Astrocyte (in vitro differentiated cells and primary cell): Measurements from ENCODE around the gene SF3A2. TPM values are rescaled to one million over a fixed set of nuclear protein-coding genes. Genes with fewer than 3 reads are reported as not detected.

Experiments used
- DNase-seq: peaks from one replicate; pipeline ENCODE4 v3.0.0-alpha.2; 2010; ENCODE audit warnings: low read depth
- FAIRE-seq: peaks from 2 replicates; lab custom pipeline; 2011; peaks lifted over from hg19 to GRCh38; lab: Jason Lieb, UNC
- H2AFZ ChIP-seq: 2 replicates; pipeline ENCODE4 v1.6.0; 2012; ENCODE audit warnings: low read depth, low read length, inconsistent platforms
- H3K27ac ChIP-seq: 2 replicates; pipeline ENCODE4 v1.5.1; 2011; ENCODE audit warnings: low read depth, low read length, inconsistent platforms
- H3K27me3 ChIP-seq: 2 replicates; pipeline ENCODE4 v1.6.0; 2011; ENCODE audit warnings: low read length, inconsistent platforms; ENCODE audit not compliant: insufficient read depth
- H3K36me3 ChIP-seq: 2 replicates; pipeline ENCODE4 v1.5.1; 2011; ENCODE audit warnings: low read length, inconsistent platforms; ENCODE audit not compliant: insufficient read depth
- H3K4me1 ChIP-seq: 2 replicates; pipeline ENCODE4 v1.5.1; 2011; ENCODE audit warnings: low read length, inconsistent platforms; ENCODE audit not compliant: insufficient read depth
- H3K4me2 ChIP-seq: 2 replicates; pipeline ENCODE4 v1.6.0; 2012; ENCODE audit warnings: low read length, inconsistent platforms
- H3K4me3 ChIP-seq: 2 replicates; pipeline ENCODE4 v1.5.1; 2011; ENCODE audit warnings: low read depth, mild to moderate bottlenecking, low read length, inconsistent platforms; ENCODE audit not compliant: insufficient read depth
- H3K79me2 ChIP-seq: 2 replicates; pipeline ENCODE4 v1.6.0; 2012; ENCODE audit warnings: mild to moderate bottlenecking, low read length, inconsistent platforms; ENCODE audit not compliant: insufficient read depth
- H3K9ac ChIP-seq: 2 replicates; pipeline ENCODE4 v1.6.0; 2012; ENCODE audit warnings: mild to moderate bottlenecking, low read length, inconsistent platforms
- H3K9me3 ChIP-seq: 2 replicates; pipeline ENCODE4 v1.5.1; 2012; ENCODE audit warnings: low read depth, mild to moderate bottlenecking, low read length, inconsistent platforms; ENCODE audit not compliant: insufficient read depth
- H4K20me1 ChIP-seq: 2 replicates; pipeline ENCODE4 v1.6.0; 2012; ENCODE audit warnings: low read length, inconsistent platforms; ENCODE audit not compliant: insufficient read depth
- H3K27ac Mint-ChIP-seq: one replicate; pipeline ENCODE4 v1.8.0; 2021; ENCODE audit warnings: mild to moderate bottlenecking, mixed read lengths; ENCODE audit not compliant: unreplicated experiment
- H3K27me3 Mint-ChIP-seq: one replicate; pipeline ENCODE4 v1.8.0; 2021; ENCODE audit warnings: low read depth, mixed read lengths; ENCODE audit not compliant: unreplicated experiment
- H3K36me3 Mint-ChIP-seq: one replicate; pipeline ENCODE4 v1.8.0; 2021; ENCODE audit warnings: low read depth, mixed read lengths; ENCODE audit not compliant: unreplicated experiment
- H3K4me1 Mint-ChIP-seq: one replicate; pipeline ENCODE4 v1.8.0; 2021; ENCODE audit warnings: low read depth, mixed read lengths; ENCODE audit not compliant: unreplicated experiment
- H3K4me3 Mint-ChIP-seq: one replicate; pipeline ENCODE4 v1.8.0; 2021; ENCODE audit warnings: mild to moderate bottlenecking, moderate library complexity, mixed read lengths; ENCODE audit not compliant: unreplicated experiment
- H3K9me3 Mint-ChIP-seq: one replicate; pipeline ENCODE4 v1.8.0; 2021; ENCODE audit warnings: mild to moderate bottlenecking, mixed read lengths; ENCODE audit not compliant: unreplicated experiment
- EZH2 ChIP-seq: IDR thresholded peaks from 2 replicates; pipeline ENCODE4 v1.6.1; 2012; ENCODE audit warnings: mild to moderate bottlenecking, low read length, inconsistent platforms; ENCODE audit not compliant: insufficient read depth
- total RNA-seq: library from RNA; stranded (reverse); gene quantifications from 2 replicates; pipeline ENCODE4 v1.2.1, GENCODE V29; 2021
- TF ChIP-seq, protein P1 (sequence below): IDR thresholded peaks from 2 replicates; pipeline ENCODE4 v1.5.1; 2011; ENCODE audit warnings: low read depth, mild to moderate bottlenecking, inconsistent platforms, low read length, moderate library complexity; ENCODE audit not compliant: insufficient read depth

SF3A2 gene
- total RNA-seq, 1 donor from 2014 or later: 83.2 TPM

GRCh38 chr19:2283835-2284507 lies 47.3 kb downstream of the SF3A2 start:
- Histone ChIP-seq H4K20me1 (peaks cover 36% of the 10 kb centered on the region), H3K9me3 (no peaks in the 10 kb centered on the region), H2AFZ (no peak overlapping the region), H3K36me3 (no peaks in the 10 kb centered on the region), H3K4me1 (peaks cover 6% of the 10 kb centered on the region), H3K27ac (no peak overlapping the region), H3K4me2 (no peak overlapping the region), H3K79me2 (no peaks in the 10 kb centered on the region), H3K4me3 (no peak overlapping the region), H3K27me3 (peaks cover 15% of the 10 kb centered on the region), H3K9ac (no peak overlapping the region)
- peaks cover 3% of the 10 kb centered on the region for H3K4me1 Mint-ChIP-seq
- no peak overlapping the region for H3K4me3 Mint-ChIP-seq
- H3K9me3 Mint-ChIP-seq: no peaks in the 10 kb centered on the region
- FAIRE-seq (no peak), DNase-seq (no peak)
- no peak overlapping the region for H3K27ac Mint-ChIP-seq
- H3K27me3 Mint-ChIP-seq: peaks cover 36% of the 10 kb centered on the region
- peaks cover 3% of the 10 kb centered on the region for H3K36me3 Mint-ChIP-seq
- TF ChIP-seq, protein P1, sequence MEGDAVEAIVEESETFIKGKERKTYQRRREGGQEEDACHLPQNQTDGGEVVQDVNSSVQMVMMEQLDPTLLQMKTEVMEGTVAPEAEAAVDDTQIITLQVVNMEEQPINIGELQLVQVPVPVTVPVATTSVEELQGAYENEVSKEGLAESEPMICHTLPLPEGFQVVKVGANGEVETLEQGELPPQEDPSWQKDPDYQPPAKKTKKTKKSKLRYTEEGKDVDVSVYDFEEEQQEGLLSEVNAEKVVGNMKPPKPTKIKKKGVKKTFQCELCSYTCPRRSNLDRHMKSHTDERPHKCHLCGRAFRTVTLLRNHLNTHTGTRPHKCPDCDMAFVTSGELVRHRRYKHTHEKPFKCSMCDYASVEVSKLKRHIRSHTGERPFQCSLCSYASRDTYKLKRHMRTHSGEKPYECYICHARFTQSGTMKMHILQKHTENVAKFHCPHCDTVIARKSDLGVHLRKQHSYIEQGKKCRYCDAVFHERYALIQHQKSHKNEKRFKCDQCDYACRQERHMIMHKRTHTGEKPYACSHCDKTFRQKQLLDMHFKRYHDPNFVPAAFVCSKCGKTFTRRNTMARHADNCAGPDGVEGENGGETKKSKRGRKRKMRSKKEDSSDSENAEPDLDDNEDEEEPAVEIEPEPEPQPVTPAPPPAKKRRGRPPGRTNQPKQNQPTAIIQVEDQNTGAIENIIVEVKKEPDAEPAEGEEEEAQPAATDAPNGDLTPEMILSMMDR: no peak
- no peak for TF ChIP-seq EZH2

GRCh38 chr19:2286402-2287140 lies 49.9 kb downstream of the SF3A2 start:
- Histone ChIP-seq H3K79me2 (no peaks in the 10 kb centered on the region), H4K20me1 (peaks cover 52% of the 10 kb centered on the region), H3K27ac (no peak overlapping the region), H3K9me3 (no peaks in the 10 kb centered on the region), H3K9ac (no peak overlapping the region), H3K4me3 (no peak overlapping the region), H3K4me2 (no peak overlapping the region), H3K27me3 (peaks cover 34% of the 10 kb centered on the region), H2AFZ (no peak overlapping the region), H3K36me3 (no peaks in the 10 kb centered on the region), H3K4me1 (peaks cover 14% of the 10 kb centered on the region)
- Mint-ChIP-seq H3K36me3 (peaks cover 4% of the 10 kb centered on the region), H3K4me1 (peaks cover 3% of the 10 kb centered on the region), H3K9me3 (no peaks in the 10 kb centered on the region), H3K4me3 (no peak overlapping the region), H3K27me3 (peaks cover 45% of the 10 kb centered on the region), H3K27ac (no peak overlapping the region)
- DNase-seq: no peak
- TF ChIP-seq, protein P1: no peak
- no peak for TF ChIP-seq EZH2
- FAIRE-seq: no peak
